Measurements from ENCODE around the gene ATXN7. TPM values are rescaled to one million over a fixed set of nuclear protein-coding genes. Genes with fewer than 3 reads are reported as not detected.

Gene ATXN7
- total RNA-seq, 1 donor from 2014 or later = 28.7 TPM

DNA sequence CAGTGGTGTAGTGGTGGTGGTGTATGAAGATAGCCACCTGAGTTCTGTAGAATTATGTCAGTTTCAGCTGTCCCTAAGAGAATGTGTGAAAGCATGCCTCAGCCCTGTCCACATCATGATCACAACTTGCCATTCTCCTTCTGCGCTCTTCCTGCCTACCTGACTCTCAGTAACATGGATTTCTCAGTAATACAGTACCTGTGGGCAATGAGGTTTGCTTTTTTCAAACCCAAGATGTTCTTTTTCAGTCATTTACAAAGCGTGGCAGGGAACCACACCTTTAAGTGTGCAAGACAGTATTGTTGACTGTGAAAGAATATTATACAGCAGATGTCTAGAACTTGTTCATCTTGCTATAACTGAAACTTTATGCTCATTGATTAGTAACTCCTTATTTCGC lies 120.7 kb downstream of the ATXN7 start:
- H3K36me3 Mint-ChIP-seq = peaks cover 19% of the 10 kb centered on the region
- H3K27ac Mint-ChIP-seq = no peak overlapping the region
- H3K4me1 Mint-ChIP-seq = peaks cover 8% of the 10 kb centered on the region
- no peaks in the 10 kb centered on the region for H3K9me3 Mint-ChIP-seq
- TF ChIP-seq, protein P1, sequence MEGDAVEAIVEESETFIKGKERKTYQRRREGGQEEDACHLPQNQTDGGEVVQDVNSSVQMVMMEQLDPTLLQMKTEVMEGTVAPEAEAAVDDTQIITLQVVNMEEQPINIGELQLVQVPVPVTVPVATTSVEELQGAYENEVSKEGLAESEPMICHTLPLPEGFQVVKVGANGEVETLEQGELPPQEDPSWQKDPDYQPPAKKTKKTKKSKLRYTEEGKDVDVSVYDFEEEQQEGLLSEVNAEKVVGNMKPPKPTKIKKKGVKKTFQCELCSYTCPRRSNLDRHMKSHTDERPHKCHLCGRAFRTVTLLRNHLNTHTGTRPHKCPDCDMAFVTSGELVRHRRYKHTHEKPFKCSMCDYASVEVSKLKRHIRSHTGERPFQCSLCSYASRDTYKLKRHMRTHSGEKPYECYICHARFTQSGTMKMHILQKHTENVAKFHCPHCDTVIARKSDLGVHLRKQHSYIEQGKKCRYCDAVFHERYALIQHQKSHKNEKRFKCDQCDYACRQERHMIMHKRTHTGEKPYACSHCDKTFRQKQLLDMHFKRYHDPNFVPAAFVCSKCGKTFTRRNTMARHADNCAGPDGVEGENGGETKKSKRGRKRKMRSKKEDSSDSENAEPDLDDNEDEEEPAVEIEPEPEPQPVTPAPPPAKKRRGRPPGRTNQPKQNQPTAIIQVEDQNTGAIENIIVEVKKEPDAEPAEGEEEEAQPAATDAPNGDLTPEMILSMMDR (IDR thresholded peaks at IDR 0.05; ENCODE audit: unreplicated experiment) = no peak
- H3K4me3 Mint-ChIP-seq = no peak overlapping the region
- no peaks in the 10 kb centered on the region for H3K27me3 Mint-ChIP-seq (ENCODE audit: low read depth)
- DNase-seq (ENCODE audit: low spot score in 2 of 2, unreplicated experiment in 2 of 2) = no peak

DNA sequence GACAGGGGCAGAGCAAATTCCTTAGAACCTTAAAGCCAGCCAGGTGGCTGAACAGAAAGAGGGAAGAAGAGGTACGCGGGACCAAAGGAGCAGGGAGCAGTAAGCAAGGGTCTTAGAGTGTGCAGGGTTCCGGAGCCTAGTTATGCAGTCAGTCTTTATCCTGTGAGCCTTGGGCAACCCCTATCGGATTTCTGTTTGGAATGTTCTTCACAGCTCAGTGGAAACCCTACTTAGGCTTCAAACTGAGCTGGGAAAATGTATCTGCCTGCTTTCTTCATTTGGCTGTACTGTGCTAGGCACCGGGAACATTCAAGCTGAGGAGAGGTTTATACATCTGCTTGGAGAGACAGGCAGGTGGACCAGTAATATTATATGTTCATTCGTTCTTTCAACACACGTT lies 122.5 kb downstream of the ATXN7 start:
- no peaks in the 10 kb centered on the region for H3K9me3 Mint-ChIP-seq
- H3K27me3 Mint-ChIP-seq (ENCODE audit: low read depth) = no peaks in the 10 kb centered on the region
- no peak overlapping the region for H3K4me3 Mint-ChIP-seq
- no peaks in the 10 kb centered on the region for H3K4me1 Mint-ChIP-seq
- H3K27ac Mint-ChIP-seq = no peak overlapping the region
- TF ChIP-seq, protein P1 (IDR thresholded peaks at IDR 0.05; ENCODE audit: unreplicated experiment) = no peak
- peaks cover 20% of the 10 kb centered on the region for H3K36me3 Mint-ChIP-seq
- no peak for DNase-seq (ENCODE audit: low spot score in 2 of 2, unreplicated experiment in 2 of 2)

DNA sequence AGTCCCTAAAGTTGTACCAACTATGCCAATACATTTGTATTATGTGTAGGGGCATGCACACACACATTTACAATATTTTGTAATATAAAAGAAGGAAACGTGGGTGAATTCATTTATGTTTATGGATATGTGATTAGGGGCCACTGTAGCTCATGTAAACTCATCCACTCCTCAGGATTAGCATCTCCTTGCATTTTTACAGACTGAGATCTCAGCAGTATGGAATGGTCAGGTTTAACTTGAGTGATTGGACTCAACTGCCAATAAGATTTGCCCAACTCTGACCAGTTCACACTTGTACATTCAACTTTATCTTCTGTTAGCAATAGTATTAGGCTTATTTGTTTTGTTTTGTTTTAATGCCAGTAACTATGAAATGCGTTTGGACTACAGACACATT lies 123.2 kb downstream of the ATXN7 start:
- Mint-ChIP-seq H3K4me3 (no peak overlapping the region), H3K27ac (no peak overlapping the region), H3K27me3 (ENCODE audit: low read depth) (no peaks in the 10 kb centered on the region), H3K4me1 (no peaks in the 10 kb centered on the region), H3K36me3 (peaks cover 23% of the 10 kb centered on the region), H3K9me3 (no peaks in the 10 kb centered on the region)
- TF ChIP-seq, protein P1 (IDR thresholded peaks at IDR 0.05; ENCODE audit: unreplicated experiment) = no peak
- no peak for DNase-seq (ENCODE audit: low spot score in 2 of 2, unreplicated experiment in 2 of 2)

DNA sequence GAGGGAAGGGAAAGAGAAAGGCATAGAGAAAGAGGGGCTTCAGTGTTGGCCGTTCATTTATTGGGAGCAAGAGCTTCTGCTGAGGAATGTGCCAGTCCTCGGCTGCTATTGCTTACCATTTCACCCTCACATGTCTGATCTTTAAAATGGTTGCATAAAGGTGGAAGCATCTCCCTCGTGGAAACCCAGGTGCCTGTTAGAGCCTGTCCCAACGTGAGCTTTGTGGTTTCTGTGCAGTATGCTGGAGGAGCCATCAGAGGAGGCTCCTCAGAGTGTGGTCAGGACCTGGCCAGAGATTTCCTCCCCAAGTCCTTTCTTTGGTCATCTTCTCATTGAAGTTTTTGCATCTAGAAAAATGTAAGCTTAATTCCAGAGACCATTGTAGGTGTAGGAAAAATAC lies 125.3 kb downstream of the ATXN7 start:
- Mint-ChIP-seq H3K9me3 (no peaks in the 10 kb centered on the region), H3K4me1 (no peaks in the 10 kb centered on the region), H3K36me3 (peaks cover 21% of the 10 kb centered on the region), H3K4me3 (no peak overlapping the region), H3K27ac (no peak overlapping the region), H3K27me3 (ENCODE audit: low read depth) (no peaks in the 10 kb centered on the region)
- TF ChIP-seq, protein P1 (IDR thresholded peaks at IDR 0.05; ENCODE audit: unreplicated experiment) = no peak
- no peak for DNase-seq (ENCODE audit: low spot score in 2 of 2, unreplicated experiment in 2 of 2)

DNA sequence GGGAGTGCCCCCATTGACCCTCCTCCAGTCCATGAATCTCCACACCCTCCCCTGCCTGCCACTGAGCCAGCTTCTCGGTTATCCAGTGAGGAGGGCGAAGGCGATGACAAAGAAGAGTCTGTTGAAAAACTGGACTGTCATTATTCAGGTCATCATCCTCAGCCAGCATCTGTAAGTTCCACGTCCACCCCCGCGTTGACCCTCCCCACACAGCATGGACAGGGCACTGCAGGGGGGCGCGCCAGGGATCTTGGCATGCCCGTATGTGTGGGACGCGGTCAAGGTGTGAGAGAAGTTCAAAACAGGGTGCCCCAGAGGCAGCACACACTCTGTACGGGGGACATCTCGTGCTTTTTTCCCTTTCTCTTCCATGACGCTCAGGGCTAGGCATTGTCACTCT lies 126.5 kb downstream of the ATXN7 start:
- TF ChIP-seq, protein P1 (IDR thresholded peaks at IDR 0.05; ENCODE audit: unreplicated experiment) = no peak
- no peaks in the 10 kb centered on the region for H3K4me1 Mint-ChIP-seq
- no peak for DNase-seq (ENCODE audit: low spot score in 2 of 2, unreplicated experiment in 2 of 2)
- no peak overlapping the region for H3K27ac Mint-ChIP-seq
- H3K4me3 Mint-ChIP-seq = no peak overlapping the region
- no peaks in the 10 kb centered on the region for H3K27me3 Mint-ChIP-seq (ENCODE audit: low read depth)
- H3K36me3 Mint-ChIP-seq = peaks cover 14% of the 10 kb centered on the region
- H3K9me3 Mint-ChIP-seq = no peaks in the 10 kb centered on the region

DNA sequence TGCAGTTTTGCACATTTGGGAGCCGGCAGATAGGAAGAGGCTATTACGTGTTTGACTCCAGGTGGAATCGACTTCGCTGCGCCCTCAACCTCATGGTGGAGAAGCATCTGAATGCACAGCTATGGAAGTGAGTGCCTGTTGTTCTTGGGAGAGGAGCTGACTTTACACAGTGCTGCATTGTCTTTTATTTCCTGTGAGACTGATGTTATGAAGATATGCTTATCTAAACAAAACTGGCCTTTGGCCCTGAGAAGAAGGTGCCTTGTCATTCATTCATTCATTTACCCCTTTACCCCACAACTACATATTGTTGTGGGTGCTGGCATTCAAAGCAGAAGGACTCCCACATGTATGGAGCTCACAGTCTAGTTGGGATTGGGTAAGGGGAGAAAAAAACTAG lies 127.1 kb downstream of the ATXN7 start:
- Mint-ChIP-seq H3K4me1 (no peaks in the 10 kb centered on the region), H3K27ac (no peak overlapping the region), H3K36me3 (peaks cover 13% of the 10 kb centered on the region)

More for the DNA sequence above, 127.1 kb downstream of the ATXN7 start:
- no peak for DNase-seq (ENCODE audit: low spot score in 2 of 2, unreplicated experiment in 2 of 2)
- Mint-ChIP-seq H3K27me3 (ENCODE audit: low read depth) (no peaks in the 10 kb centered on the region), H3K9me3 (no peaks in the 10 kb centered on the region), H3K4me3 (no peak overlapping the region)
- TF ChIP-seq, protein P1 (IDR thresholded peaks at IDR 0.05; ENCODE audit: unreplicated experiment) = no peak
